A549 (cell line): ENCODE data around the gene KCNQ1. TPM values are rescaled to one million over a fixed set of nuclear protein-coding genes. Genes with fewer than 3 reads are reported as not detected.

ENCODE experiments used
- ATAC-seq, 2 experiments: fragments of 200-7000 bp in 1 of 2; fragments of >200 bp in 1 of 2; cut with Nextera tagmentation in 1 of 2; cut with Tn5 transposase in 1 of 2; 3 replicates each; pipeline versions ENCODE4 v1.8.0 to v1.9.1; 2018 to 2020; ENCODE audit warnings: mild to moderate bottlenecking in 1 of 2, moderate library complexity in 1 of 2
- CTCF ChIA-PET: fragments of 300-600 bp; sonication (Branson Sonifier 250); formaldehyde crosslinking; extraction: SDS; loops from one replicate; lab custom pipeline; 2021; ENCODE audit warnings: antibody characterized with exemption, inconsistent platforms; lab: Yijun Ruan, JAX
- POLR2A ChIA-PET: fragments of 350-600 bp; formaldehyde crosslinking; extraction: SDS; loops from one replicate; lab custom pipeline; 2021; ENCODE audit warnings: antibody characterized with exemption, inconsistent platforms; lab: Yijun Ruan, JAX
- DNase-seq, 2 experiments: peaks; one replicate each; pipeline versions ENCODE4 v3.0.0 to v3.0.0-alpha.2; 2011 to 2016; ENCODE audit warnings: low read depth in 1 of 2, low spot score in 1 of 2
- FAIRE-seq: peaks from 2 replicates; lab custom pipeline; 2011; peaks lifted over from hg19 to GRCh38; lab: Jason Lieb, UNC
- H3K27ac ChIP-seq, 2 experiments: fragments of >200 bp; sonication (Bioruptor Twin); formaldehyde crosslinking; 3 replicates each; pipeline ENCODE4 v1.5.1; 2016 to 2017
- H3K4me1 ChIP-seq: fragments of >200 bp; sonication (Bioruptor Twin); formaldehyde crosslinking; 3 replicates; pipeline ENCODE4 v1.6.1; 2016
- H3K4me2 ChIP-seq: fragments of >200 bp; sonication (Bioruptor Twin); formaldehyde crosslinking; 3 replicates; pipeline ENCODE4 v1.6.1; 2016
- H3K4me3 ChIP-seq: fragments of >200 bp; sonication (Bioruptor Twin); formaldehyde crosslinking; 3 replicates; pipeline ENCODE4 v1.5.1; 2016
- H3K9me3 ChIP-seq: fragments of >200 bp; sonication (Bioruptor Twin); formaldehyde crosslinking; 3 replicates; pipeline ENCODE4 v1.6.1; 2016
- ATOH8 ChIP-seq: fragments of 250-450 bp; sonication (Bioruptor Pico); IDR thresholded peaks from 2 replicates; pipeline ENCODE4 v1.5.0; 2020; ENCODE audit warnings: low read depth, mild to moderate bottlenecking, moderate library complexity
- BHLHE40 ChIP-seq: IDR thresholded peaks from 2 replicates; pipeline ENCODE4 v1.6.1; 2012; ENCODE audit warnings: low read depth, low read length, inconsistent platforms
- CBX8 ChIP-seq: fragments of 200-600 bp; sonication (generic); IDR thresholded peaks from 2 replicates; pipeline ENCODE4 v1.6.1; 2016
- ELK1 ChIP-seq: fragments of 150-350 bp; IDR thresholded peaks from 2 replicates; pipeline ENCODE4 v1.6.1; 2014; ENCODE audit warnings: low read depth, mild to moderate bottlenecking, low read length
- EP300 ChIP-seq, 2 experiments: fragments of >200 bp; sonication (Bioruptor Twin); formaldehyde crosslinking; IDR thresholded peaks; 2 replicates in 1 of 2; 3 replicates in 1 of 2; pipeline ENCODE4 v1.6.1; 2016 to 2017
- ESRRA ChIP-seq: fragments of 150-350 bp; IDR thresholded peaks from 2 replicates; pipeline ENCODE4 v1.6.1; 2014; ENCODE audit warnings: mild to moderate bottlenecking, low read length, borderline replicate concordance
- FOSB ChIP-seq: fragments of 250-450 bp; sonication (Bioruptor Pico); IDR thresholded peaks from 2 replicates; pipeline ENCODE4 v1.5.0; 2020; ENCODE audit warnings: mild to moderate bottlenecking, moderate library complexity
- HES2 ChIP-seq: fragments of >200 bp; sonication (Bioruptor Twin); formaldehyde crosslinking; IDR thresholded peaks from 2 replicates; pipeline ENCODE4 v1.6.1; 2016
- HEYL ChIP-seq: fragments of 250-450 bp; sonication (Bioruptor Pico); IDR thresholded peaks from 2 replicates; pipeline ENCODE4 v1.8.0; 2021; ENCODE audit warnings: mild to moderate bottlenecking, moderate library complexity
- HOXB13 ChIP-seq: fragments of 250-450 bp; sonication (Bioruptor Pico); IDR thresholded peaks from 2 replicates; pipeline ENCODE4 v1.5.0; 2020; ENCODE audit warnings: low read depth, mild to moderate bottlenecking, moderate library complexity
- JUNB ChIP-seq: fragments of >200 bp; sonication (Bioruptor Twin); formaldehyde crosslinking; IDR thresholded peaks from 2 replicates; pipeline ENCODE4 v1.6.1; 2016
- KDM1A ChIP-seq: fragments of 200-600 bp; sonication (generic); IDR thresholded peaks from 2 replicates; pipeline ENCODE4 v1.6.1; 2016; ENCODE audit warnings: low read depth, mild to moderate bottlenecking
- MAFK ChIP-seq: fragments of 450-650 bp; IDR thresholded peaks from 2 replicates; pipeline ENCODE4 v1.6.1; 2014; ENCODE audit not compliant: partially characterized antibody
- MAZ ChIP-seq: fragments of 150-350 bp; IDR thresholded peaks from 2 replicates; pipeline ENCODE4 v1.6.1; 2014; ENCODE audit warnings: antibody characterized with exemption, low read depth, low read length, borderline replicate concordance
- POLR2AphosphoS2 ChIP-seq: conservative IDR thresholded peaks from 2 replicates; pipeline ENCODE4 v1.6.1; 2012; ENCODE audit warnings: low read length, improper control_type of control experiment, inconsistent platforms
- RARB ChIP-seq: fragments of 250-450 bp; sonication (Bioruptor Pico); IDR thresholded peaks from 2 replicates; pipeline ENCODE4 v1.8.0; 2021; ENCODE audit warnings: mild to moderate bottlenecking, moderate library complexity
- SREBF2 ChIP-seq: fragments of 450-650 bp; IDR thresholded peaks from 2 replicates; pipeline ENCODE4 v1.6.1; 2014; ENCODE audit warnings: mild to moderate bottlenecking, moderate library complexity
- TFCP2L1 ChIP-seq: fragments of 250-450 bp; sonication (Bioruptor Pico); IDR thresholded peaks from 2 replicates; pipeline ENCODE4 v1.5.0; 2021; ENCODE audit warnings: mild to moderate bottlenecking
- USF2 ChIP-seq: fragments of 450-650 bp; IDR thresholded peaks from 2 replicates; pipeline ENCODE4 v1.6.1; 2014; ENCODE audit warnings: antibody characterized with exemption
- ZC3H11A ChIP-seq: fragments of 450-650 bp; IDR thresholded peaks from 2 replicates; pipeline ENCODE4 v1.6.1; 2014; ENCODE audit warnings: antibody characterized with exemption, mild to moderate bottlenecking
- ZSCAN20 ChIP-seq: fragments of 250-450 bp; sonication (Bioruptor Pico); IDR thresholded peaks from 2 replicates; pipeline ENCODE4 v1.8.0; 2022; ENCODE audit warnings: mild to moderate bottlenecking, moderate library complexity
- WGBS: methylation state at CpG from one replicate; pipeline ENCODE4 v1.1.6; 2017; ENCODE audit errors: missing lambda C conversion rate; 5-methylcytosine and 5-hydroxymethylcytosine counted together
- polyA plus RNA-seq, 4 experiments: library from polyadenylated mRNA; depleted of rRNA in 3 of 4; stranded (reverse); fragments of >200 nt; fragmentation: RNase III in 1 of 4; extraction: RNeasy Plus Mini Kit Qiagen cat#74134 plus additional on column Dnase treatment in 1 of 4; gene quantifications; 2 replicates in 3 of 4; 3 replicates in 1 of 4; pipeline ENCODE4 v1.2.3, GENCODE V29; 2011 to 2017

KCNQ1 gene
- polyA plus RNA-seq, 2 of the 4 experiments (the other 2 are of a cell fraction), result 0.14 to 0.17 TPM

GRCh38 chr11:2571598-2572281 lies 126.9 kb downstream of the KCNQ1 start:
- 85% methylated on average over 19 of the region's 23 CpGs for WGBS
- Histone ChIP-seq H3K4me1 (no peaks in the 10 kb centered on the region), H3K9me3 (no peaks in the 10 kb centered on the region), H3K4me3 (no peak overlapping the region), H3K27ac (no peak overlapping the region), H3K4me2 (no peak overlapping the region)
- ChIA-PET POLR2A (no interaction called here), CTCF (interaction anchor here (0.7 to 1.3 kb wide), 2 partner anchors 14 to 316 kb away, joined by 3 read pairs; no protein-coding TSS in a partner anchor)
- FAIRE-seq, result no peak
- ATAC-seq, result no peak
- TF ChIP-seq JUNB, result no peak
- no peak for TF ChIP-seq HOXB13
- TF ChIP-seq CBX8, result no peak
- TF ChIP-seq HEYL, result no peak
- TF ChIP-seq EP300 (IDR thresholded peaks at IDR 0.05), result no peak
- TF ChIP-seq ZC3H11A, result no peak
- TF ChIP-seq ELK1, result no peak
- TF ChIP-seq ATOH8 (CRISPR knock-in tag), result no peak
- no peak for TF ChIP-seq USF2
- no peak for TF ChIP-seq ZSCAN20 (CRISPR knock-in tag)
- no peak for TF ChIP-seq FOSB (CRISPR knock-in tag)
- no peak for TF ChIP-seq RARB (CRISPR knock-in tag)
- no peak for TF ChIP-seq HES2
- no peak for DNase-seq

GRCh38 chr11:2572491-2573239 lies 127.9 kb downstream of the KCNQ1 start:
- Histone ChIP-seq H3K4me2 (no peak overlapping the region), H3K4me3 (no peak overlapping the region), H3K27ac (no peak overlapping the region), H3K9me3 (no peaks in the 10 kb centered on the region), H3K4me1 (no peaks in the 10 kb centered on the region)
- 72% methylated on average over 26 of the region's 33 CpGs for WGBS
- TF ChIP-seq POLR2AphosphoS2, result no peak
- TF ChIP-seq MAZ, result no peak
- TF ChIP-seq BHLHE40, result no peak
- no peak for TF ChIP-seq TFCP2L1
- no peak for TF ChIP-seq JUNB
- no peak for TF ChIP-seq MAFK
- TF ChIP-seq ESRRA, result no peak
- TF ChIP-seq SREBF2, result no peak
- TF ChIP-seq KDM1A, result no peak
- TF ChIP-seq USF2, result no peak
- TF ChIP-seq RARB (CRISPR knock-in tag), result no peak
- ChIA-PET POLR2A (no interaction called here), CTCF (interaction anchor here (1.3 kb wide), 1 partner anchor 315 kb away, joined by 3 read pairs; no protein-coding TSS in a partner anchor)
- DNase-seq (no peak), ATAC-seq (no peak), FAIRE-seq (no peak)
